Nephron (organoid): ENCODE measurements around the gene PLRG1.
A peak's percentile ranks its signal among the peaks of the same experiment; 100 is the strongest.

Source experiments
- H3K27ac Mint-ChIP-seq, 3 experiments: 2 replicates each; pipeline ENCODE4 v1.8.0; 2020; ENCODE audit warnings: mixed read lengths in 3 of 3, mild to moderate bottlenecking in 2 of 3, moderate library complexity in 1 of 3
- H3K27me3 Mint-ChIP-seq: 2 replicates; pipeline ENCODE4 v1.8.0; 2021; ENCODE audit warnings: low read depth, mild to moderate bottlenecking, moderate library complexity, mixed read lengths
- H3K36me3 Mint-ChIP-seq: 2 replicates; pipeline ENCODE4 v1.8.0; 2020; ENCODE audit warnings: low read depth, mixed read lengths
- H3K4me1 Mint-ChIP-seq: 2 replicates; pipeline ENCODE4 v1.8.0; 2020; ENCODE audit warnings: mixed read lengths
- H3K4me3 Mint-ChIP-seq, 3 experiments: 2 replicates each; pipeline ENCODE4 v1.8.0; 2020; ENCODE audit warnings: mild to moderate bottlenecking in 3 of 3, mixed read lengths in 3 of 3, moderate library complexity in 2 of 3
- H3K9me3 Mint-ChIP-seq: 2 replicates; pipeline ENCODE4 v1.8.0; 2020; ENCODE audit warnings: mixed read lengths
- TF ChIP-seq, protein P1 (sequence below), 3 experiments: fragments of 200-600 bp; sonication (generic); IDR thresholded peaks; one replicate each; pipeline ENCODE4 v1.5.0; 2021; ENCODE audit warnings: antibody characterized with exemption in 3 of 3; ENCODE audit not compliant: unreplicated experiment in 3 of 3

PLRG1 gene

DNA sequence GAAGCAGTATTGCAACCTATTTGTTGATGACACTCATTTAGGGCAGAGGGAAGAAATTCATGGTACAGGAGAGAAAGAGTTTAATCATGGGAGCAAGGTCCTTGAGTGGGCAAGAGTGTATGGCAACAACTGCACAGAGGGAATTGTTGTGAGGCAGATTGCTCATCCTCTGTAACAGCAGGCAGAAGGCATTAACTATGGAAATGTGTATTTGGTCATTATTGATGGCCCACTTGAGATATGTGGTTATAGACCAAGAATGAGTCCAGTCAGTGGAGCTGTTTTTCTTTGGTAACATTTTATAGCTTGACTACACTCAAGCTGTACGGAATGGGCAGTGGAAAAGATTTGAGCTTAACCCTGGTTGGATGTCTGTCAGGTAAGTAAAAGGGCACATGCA lies 15.9 kb downstream of the PLRG1 start:
- Mint-ChIP-seq H3K9me3 (no peaks in the 10 kb centered on the region), H3K36me3 (peaks cover 28% of the 10 kb centered on the region), H3K4me1 (peaks cover 9% of the 10 kb centered on the region), H3K27me3 (no peaks in the 10 kb centered on the region), H3K4me3 (no peak overlapping the region), H3K27ac (peak overlapping the region in 1 of 3 experiments; percentile 53)
- TF ChIP-seq, protein P1, sequence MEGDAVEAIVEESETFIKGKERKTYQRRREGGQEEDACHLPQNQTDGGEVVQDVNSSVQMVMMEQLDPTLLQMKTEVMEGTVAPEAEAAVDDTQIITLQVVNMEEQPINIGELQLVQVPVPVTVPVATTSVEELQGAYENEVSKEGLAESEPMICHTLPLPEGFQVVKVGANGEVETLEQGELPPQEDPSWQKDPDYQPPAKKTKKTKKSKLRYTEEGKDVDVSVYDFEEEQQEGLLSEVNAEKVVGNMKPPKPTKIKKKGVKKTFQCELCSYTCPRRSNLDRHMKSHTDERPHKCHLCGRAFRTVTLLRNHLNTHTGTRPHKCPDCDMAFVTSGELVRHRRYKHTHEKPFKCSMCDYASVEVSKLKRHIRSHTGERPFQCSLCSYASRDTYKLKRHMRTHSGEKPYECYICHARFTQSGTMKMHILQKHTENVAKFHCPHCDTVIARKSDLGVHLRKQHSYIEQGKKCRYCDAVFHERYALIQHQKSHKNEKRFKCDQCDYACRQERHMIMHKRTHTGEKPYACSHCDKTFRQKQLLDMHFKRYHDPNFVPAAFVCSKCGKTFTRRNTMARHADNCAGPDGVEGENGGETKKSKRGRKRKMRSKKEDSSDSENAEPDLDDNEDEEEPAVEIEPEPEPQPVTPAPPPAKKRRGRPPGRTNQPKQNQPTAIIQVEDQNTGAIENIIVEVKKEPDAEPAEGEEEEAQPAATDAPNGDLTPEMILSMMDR (IDR thresholded peaks at IDR 0.05; ENCODE audit: unreplicated experiment in 3 of 3): no peak

DNA sequence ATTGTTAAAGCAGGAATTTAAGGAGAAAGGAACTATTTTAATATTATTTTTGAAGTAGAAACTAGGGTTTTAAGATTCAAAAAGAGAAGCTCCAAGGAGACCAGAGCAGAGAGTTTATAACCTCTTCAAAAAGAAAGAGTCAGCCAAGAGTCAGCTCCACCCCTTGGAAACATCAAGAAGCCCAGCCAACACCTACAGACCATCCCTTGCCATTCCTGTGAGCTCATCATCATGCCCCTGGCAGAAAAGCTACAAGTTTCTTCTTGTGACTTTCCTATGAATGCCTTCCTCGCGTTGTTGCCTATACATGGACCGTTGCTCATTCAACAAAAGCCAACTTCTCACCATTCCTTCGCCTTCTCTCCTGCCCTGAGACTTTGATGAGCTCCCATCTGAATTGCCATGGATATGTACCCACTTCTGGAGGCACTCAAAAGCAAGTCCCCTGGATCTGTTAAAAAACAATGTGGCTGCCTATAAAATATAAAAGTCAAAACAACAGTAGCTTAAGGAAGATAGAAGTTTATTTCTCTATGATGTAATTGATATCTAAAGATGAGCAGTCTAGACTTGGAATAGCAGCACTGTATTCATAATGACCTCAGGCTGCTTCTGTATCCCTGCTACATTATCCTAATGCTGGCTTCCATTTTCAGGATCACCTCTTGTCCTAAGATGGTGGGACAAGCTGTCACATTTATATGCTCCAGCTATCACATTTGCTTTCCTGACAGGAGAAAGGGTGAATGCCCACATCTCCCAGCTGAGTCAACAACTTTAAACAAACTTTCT lies 20.3 kb downstream of the PLRG1 start:
- Mint-ChIP-seq H3K9me3 (no peaks in the 10 kb centered on the region), H3K4me3 (peak overlapping the region in 1 of 3 experiments; percentile 5)

DNA sequence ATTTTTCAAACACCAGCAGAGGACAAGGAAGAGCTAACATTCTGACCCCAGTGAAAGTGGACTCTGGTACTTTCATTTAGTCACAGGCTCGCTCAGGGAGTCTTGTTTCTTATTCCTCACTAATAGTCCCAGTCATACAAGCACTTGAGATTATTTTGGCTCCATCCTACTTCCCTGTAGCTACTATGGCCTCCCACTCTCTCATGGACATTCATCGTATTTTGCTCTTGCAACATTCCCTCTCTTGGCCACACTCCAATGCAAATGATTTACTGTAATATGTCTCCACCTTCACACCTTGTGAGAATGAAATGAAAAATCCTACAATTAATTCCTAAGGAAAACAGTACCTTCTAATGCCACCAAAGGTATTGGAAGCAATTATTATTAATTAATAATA lies 21.3 kb downstream of the PLRG1 start:
- TF ChIP-seq, protein P1 (IDR thresholded peaks at IDR 0.05; ENCODE audit: unreplicated experiment in 3 of 3): no peak
- no peaks in the 10 kb centered on the region for H3K27me3 Mint-ChIP-seq
- peaks cover 10% of the 10 kb centered on the region for H3K4me1 Mint-ChIP-seq
- no peaks in the 10 kb centered on the region for H3K9me3 Mint-ChIP-seq
- H3K36me3 Mint-ChIP-seq: no peaks in the 10 kb centered on the region
- H3K27ac Mint-ChIP-seq: peak overlapping the region in 1 of 3 experiments; percentile 76
- no peak overlapping the region for H3K4me3 Mint-ChIP-seq

More for the DNA sequence above, 20.3 kb downstream of the PLRG1 start:
- Mint-ChIP-seq H3K27me3 (no peaks in the 10 kb centered on the region), H3K27ac (peak overlapping the region in 2 of 3 experiments; percentile 67 to 76), H3K36me3 (peaks cover 5% of the 10 kb centered on the region), H3K4me1 (peaks cover 10% of the 10 kb centered on the region)
- TF ChIP-seq, protein P1 (IDR thresholded peaks at IDR 0.05; ENCODE audit: unreplicated experiment in 3 of 3): no peak

DNA sequence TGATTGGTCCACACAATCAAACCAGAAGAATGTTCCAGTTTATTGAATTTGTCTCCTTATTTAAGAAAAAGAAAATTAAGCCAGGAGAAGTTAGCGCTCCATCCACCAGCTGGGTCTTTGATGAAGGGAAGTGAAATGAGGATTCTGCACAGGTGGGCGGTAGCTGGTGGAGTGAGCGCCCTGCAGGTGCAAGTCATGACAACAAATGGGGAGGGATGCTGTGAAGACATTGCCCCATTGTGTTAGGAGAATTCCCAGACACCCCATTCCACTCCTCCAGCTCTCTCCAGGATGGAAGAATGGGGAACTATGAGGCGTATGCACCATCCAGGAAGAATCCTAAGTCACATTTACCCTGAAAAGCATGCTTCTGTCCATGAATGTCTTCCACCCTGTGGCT lies 22.9 kb downstream of the PLRG1 start:
- no peak overlapping the region for H3K27ac Mint-ChIP-seq
- H3K36me3 Mint-ChIP-seq: no peaks in the 10 kb centered on the region
- no peaks in the 10 kb centered on the region for H3K9me3 Mint-ChIP-seq
- TF ChIP-seq, protein P1 (IDR thresholded peaks at IDR 0.05; ENCODE audit: unreplicated experiment in 3 of 3): no peak
- H3K4me3 Mint-ChIP-seq: no peak overlapping the region
- H3K4me1 Mint-ChIP-seq: peaks cover 10% of the 10 kb centered on the region
- no peaks in the 10 kb centered on the region for H3K27me3 Mint-ChIP-seq

DNA sequence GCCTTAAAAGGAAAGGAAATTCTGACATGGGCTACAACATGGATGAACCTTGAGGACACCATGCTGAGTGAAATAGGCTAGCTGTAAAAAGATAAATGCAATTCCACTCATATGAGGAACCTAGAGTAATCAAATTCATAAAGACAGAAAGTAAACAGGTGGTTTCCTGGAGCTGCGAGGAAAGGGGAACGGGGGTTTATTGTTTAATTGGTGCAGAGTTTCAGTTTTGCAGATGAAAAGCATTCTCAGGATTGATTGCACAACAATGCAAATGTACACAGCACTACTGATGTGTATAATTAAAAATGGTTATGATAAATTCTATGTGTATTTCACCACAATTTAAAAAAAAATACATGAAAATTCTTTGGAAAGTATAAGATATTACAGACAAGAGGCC lies 24.0 kb downstream of the PLRG1 start:
- Mint-ChIP-seq H3K9me3 (no peaks in the 10 kb centered on the region), H3K4me3 (no peak overlapping the region), H3K27me3 (no peaks in the 10 kb centered on the region), H3K27ac (no peak overlapping the region), H3K36me3 (no peaks in the 10 kb centered on the region), H3K4me1 (peaks cover 10% of the 10 kb centered on the region)
- TF ChIP-seq, protein P1 (IDR thresholded peaks at IDR 0.05; ENCODE audit: unreplicated experiment in 3 of 3): no peak

DNA sequence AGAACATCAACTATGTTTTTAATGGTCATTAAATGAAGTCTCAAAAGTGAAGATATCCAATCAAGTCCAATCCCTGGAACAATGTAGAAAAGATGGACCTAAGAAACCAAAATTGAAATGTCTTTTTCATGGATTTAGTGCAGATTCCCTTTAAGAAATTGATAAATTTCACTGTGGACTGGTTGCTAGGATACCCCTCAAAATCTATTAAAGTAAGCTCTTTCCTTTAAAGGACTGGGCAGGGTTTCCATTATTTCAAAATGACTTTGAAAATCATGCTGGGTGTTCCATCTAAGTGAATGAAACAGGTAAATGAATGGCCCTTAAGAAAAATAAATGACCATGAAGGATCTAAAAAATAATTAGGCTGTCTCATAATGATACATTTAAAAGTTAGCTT lies 28.6 kb downstream of the PLRG1 start:
- no peaks in the 10 kb centered on the region for H3K36me3 Mint-ChIP-seq
- peaks cover 9% of the 10 kb centered on the region for H3K27me3 Mint-ChIP-seq
- H3K4me3 Mint-ChIP-seq: no peak overlapping the region
- H3K27ac Mint-ChIP-seq: no peak overlapping the region
- H3K4me1 Mint-ChIP-seq: peaks cover 31% of the 10 kb centered on the region
- TF ChIP-seq, protein P1 (IDR thresholded peaks at IDR 0.05; ENCODE audit: unreplicated experiment in 3 of 3): no peak
- H3K9me3 Mint-ChIP-seq: no peaks in the 10 kb centered on the region
